ENCODE measurements around the gene TBC1D9. TPM values are rescaled to one million over a fixed set of nuclear protein-coding genes. Genes with fewer than 3 reads are reported as not detected.
A peak's percentile ranks its signal among the peaks of the same experiment; 100 is the strongest.

TBC1D9 gene
- total RNA-seq, 2 donors from 2014 or later, result 28.6 to 34.2 TPM

GRCh38 chr4:140640150-140640748 lies 115.9 kb downstream of the TBC1D9 start:
- Histone ChIP-seq H3K4me3 (no peak overlapping the region), H3K27me3 (replicated peaks; ENCODE audit: insufficient read depth) (no peaks in the 10 kb centered on the region), H3K4me1 (replicated peaks) (peaks cover 9% of the 10 kb centered on the region), H3K9me3 (no peaks in the 10 kb centered on the region), H3K27ac (no peak overlapping the region), H3K36me3 (peaks cover 0 to 3% of the 10 kb centered on the region in 2 donors)
- TF ChIP-seq POLR2A (IDR thresholded peaks at IDR 0.05), result no peak
- TF ChIP-seq CTCF (IDR thresholded peaks at IDR 0.05), result no peak
- no peak for TF ChIP-seq POLR2AphosphoS5 (IDR thresholded peaks at IDR 0.05)
- intact Hi-C loops (cut with DNase I), result loop anchor here (5.0 kb wide), 2 partner anchors 117 to 202 kb away; partner anchors contain the start of gene TBC1D9
- no peak for DNase-seq (ENCODE audit: low spot score)
- 54% methylated on average over 6 of the region's 6 CpGs for WGBS

- no peak for TF ChIP-seq CTCF (IDR thresholded peaks at IDR 0.05)
- TF ChIP-seq POLR2AphosphoS5 (IDR thresholded peaks at IDR 0.05), result no peak
- TF ChIP-seq POLR2A (IDR thresholded peaks at IDR 0.05), result no peak
- WGBS, result 91% methylated on average over 7 of the region's 7 CpGs
- no peak for DNase-seq (ENCODE audit: low spot score)
- no peak overlapping the region for H3K27ac ChIP-seq
- peaks cover 9% of the 10 kb centered on the region for H3K4me1 ChIP-seq (replicated peaks)
- no peaks in the 10 kb centered on the region for H3K9me3 ChIP-seq
- H3K27me3 ChIP-seq (replicated peaks; ENCODE audit: insufficient read depth), result no peaks in the 10 kb centered on the region
- no peak overlapping the region for H3K4me3 ChIP-seq
- peaks cover 0 to 3% of the 10 kb centered on the region in 2 donors for H3K36me3 ChIP-seq
- intact Hi-C loops (cut with DNase I), result no loop called here
Measured at GRCh38 chr4:140639066-140639465, 117.1 kb downstream of the TBC1D9 start.

- intact Hi-C loops (cut with DNase I), result no loop called here
Measured at GRCh38 chr4:140637836-140638235, 118.3 kb downstream of the TBC1D9 start.

GRCh38 chr4:140635606-140636005 lies 120.6 kb downstream of the TBC1D9 start:
- no peaks in the 10 kb centered on the region for H3K9me3 ChIP-seq
- no peaks in the 10 kb centered on the region for H3K4me1 ChIP-seq (replicated peaks)
- no peaks in the 10 kb centered on the region for H3K27me3 ChIP-seq (replicated peaks; ENCODE audit: insufficient read depth)
- no peak overlapping the region for H3K4me3 ChIP-seq
- H3K36me3 ChIP-seq, result peaks cover 0 to 3% of the 10 kb centered on the region in 2 donors
- intact Hi-C loops (cut with DNase I), result no loop called here
- H3K27ac ChIP-seq, result no peak overlapping the region
- 64% methylated on average over 6 of the region's 6 CpGs for WGBS
- no peak for DNase-seq (ENCODE audit: low spot score)
- TF ChIP-seq POLR2AphosphoS5 (IDR thresholded peaks at IDR 0.05) (no peak), CTCF (IDR thresholded peaks at IDR 0.05) (no peak), POLR2A (IDR thresholded peaks at IDR 0.05) (no peak)

More at GRCh38 chr4:140637836-140638235, 118.3 kb downstream of the TBC1D9 start:
- Histone ChIP-seq H3K36me3 (peaks cover 0 to 3% of the 10 kb centered on the region in 2 donors), H3K4me1 (replicated peaks) (peaks cover 8% of the 10 kb centered on the region), H3K27ac (no peak overlapping the region), H3K27me3 (replicated peaks; ENCODE audit: insufficient read depth) (no peaks in the 10 kb centered on the region), H3K4me3 (no peak overlapping the region), H3K9me3 (no peaks in the 10 kb centered on the region)
- TF ChIP-seq CTCF (IDR thresholded peaks at IDR 0.05), result peak in 2 of 4 experiments; percentile 21 to 40
- TF ChIP-seq POLR2AphosphoS5 (IDR thresholded peaks at IDR 0.05), result no peak
- no peak for TF ChIP-seq POLR2A (IDR thresholded peaks at IDR 0.05)
- DNase-seq (ENCODE audit: low spot score), result no peak
- WGBS, result 87% methylated on average over 6 of the region's 6 CpGs

GRCh38 chr4:140633951-140634350 lies 122.2 kb downstream of the TBC1D9 start:
- intact Hi-C loops (cut with DNase I), result no loop called here
- H3K27ac ChIP-seq, result no peak overlapping the region
- no peaks in the 10 kb centered on the region for H3K27me3 ChIP-seq (replicated peaks; ENCODE audit: insufficient read depth)
- peaks cover 0 to 3% of the 10 kb centered on the region in 2 donors for H3K36me3 ChIP-seq
- H3K4me1 ChIP-seq (replicated peaks), result no peaks in the 10 kb centered on the region
- no peak for DNase-seq (ENCODE audit: low spot score)
- no peak overlapping the region for H3K4me3 ChIP-seq
- WGBS, result 90% methylated on average over 10 of the region's 10 CpGs
- TF ChIP-seq CTCF (IDR thresholded peaks at IDR 0.05) (no peak), POLR2AphosphoS5 (IDR thresholded peaks at IDR 0.05) (no peak), POLR2A (IDR thresholded peaks at IDR 0.05) (no peak)
- H3K9me3 ChIP-seq, result no peaks in the 10 kb centered on the region

All from prostate gland (tissue), 2 donors.